Astrocyte of the spinal cord (primary cell): ENCODE measurements around the gene MARCKSL1.
A peak's percentile ranks its signal among the peaks of the same experiment; 100 is the strongest.

Source experiments
- DNase-seq: peaks from one replicate; pipeline ENCODE4 v3.0.0; 2011; ENCODE audit warnings: low read depth, low spot score
- H3K4me3 ChIP-seq: 2 replicates; pipeline ENCODE4 v1.5.1; 2011; ENCODE audit warnings: low read depth, mild to moderate bottlenecking, low read length, moderate library complexity
- in situ Hi-C: cut with HindIII; loops from 2 replicates; pipeline ENCODE4 v1.10.0; 2017; ENCODE audit warnings: low sequenced_read_pairs
- TF ChIP-seq, protein P1 (sequence below): IDR thresholded peaks from 2 replicates; pipeline ENCODE4 v1.5.1; 2012; ENCODE audit warnings: low read depth, mild to moderate bottlenecking, low read length, inconsistent platforms

Gene MARCKSL1

DNA sequence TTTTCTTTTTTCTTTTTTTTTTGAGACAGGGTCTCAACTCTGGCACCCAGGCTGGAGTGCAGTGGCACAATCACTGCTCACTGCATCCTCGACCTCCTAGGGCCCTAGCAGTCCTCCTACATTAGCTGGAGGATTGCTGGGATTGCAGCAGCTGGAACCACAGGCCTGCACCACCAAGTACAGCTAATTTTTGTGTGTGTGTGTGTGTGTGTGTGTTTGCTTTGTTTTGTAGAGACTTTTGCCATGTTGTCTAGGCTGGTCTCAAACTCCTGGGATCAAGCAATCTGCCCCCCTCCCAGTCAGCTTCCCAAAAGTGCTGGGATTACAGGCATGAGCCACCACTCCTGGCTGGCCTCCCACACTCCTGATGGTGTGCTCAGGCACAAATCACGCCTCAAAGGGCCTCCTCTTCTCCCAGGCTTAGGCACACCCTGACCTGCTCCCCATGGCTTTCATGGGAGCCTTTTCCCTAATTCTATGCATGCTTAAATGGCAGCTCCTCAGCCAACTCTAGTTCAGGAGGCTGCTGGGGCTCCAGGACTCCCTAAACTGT is 16.9 kb upstream of the MARCKSL1 start:
- H3K4me3 ChIP-seq = no peak overlapping the region

GRCh38 chr1:32352239-32352745 is 16.3 kb upstream of the MARCKSL1 start:
- H3K4me3 ChIP-seq = peak overlapping the region; percentile 55
- DNase-seq = no peak
- TF ChIP-seq, protein P1, sequence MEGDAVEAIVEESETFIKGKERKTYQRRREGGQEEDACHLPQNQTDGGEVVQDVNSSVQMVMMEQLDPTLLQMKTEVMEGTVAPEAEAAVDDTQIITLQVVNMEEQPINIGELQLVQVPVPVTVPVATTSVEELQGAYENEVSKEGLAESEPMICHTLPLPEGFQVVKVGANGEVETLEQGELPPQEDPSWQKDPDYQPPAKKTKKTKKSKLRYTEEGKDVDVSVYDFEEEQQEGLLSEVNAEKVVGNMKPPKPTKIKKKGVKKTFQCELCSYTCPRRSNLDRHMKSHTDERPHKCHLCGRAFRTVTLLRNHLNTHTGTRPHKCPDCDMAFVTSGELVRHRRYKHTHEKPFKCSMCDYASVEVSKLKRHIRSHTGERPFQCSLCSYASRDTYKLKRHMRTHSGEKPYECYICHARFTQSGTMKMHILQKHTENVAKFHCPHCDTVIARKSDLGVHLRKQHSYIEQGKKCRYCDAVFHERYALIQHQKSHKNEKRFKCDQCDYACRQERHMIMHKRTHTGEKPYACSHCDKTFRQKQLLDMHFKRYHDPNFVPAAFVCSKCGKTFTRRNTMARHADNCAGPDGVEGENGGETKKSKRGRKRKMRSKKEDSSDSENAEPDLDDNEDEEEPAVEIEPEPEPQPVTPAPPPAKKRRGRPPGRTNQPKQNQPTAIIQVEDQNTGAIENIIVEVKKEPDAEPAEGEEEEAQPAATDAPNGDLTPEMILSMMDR = no peak
- in situ Hi-C loops = no loop called here

More for the DNA sequence above, 16.9 kb upstream of the MARCKSL1 start:
- in situ Hi-C loops = no loop called here
- no peak for DNase-seq
- TF ChIP-seq, protein P1 = no peak

GRCh38 chr1:32351399-32352238 is 15.6 kb upstream of the MARCKSL1 start:
- TF ChIP-seq, protein P1 = no peak
- DNase-seq = peak; percentile 93
- H3K4me3 ChIP-seq = peak overlapping the region; percentile 55
- in situ Hi-C loops = no loop called here

- TF ChIP-seq, protein P1 = peak; percentile 58
- H3K4me3 ChIP-seq = peak overlapping the region; percentile 55
- DNase-seq = no peak
- in situ Hi-C loops = no loop called here
Measured at GRCh38 chr1:32350785-32351398, 14.9 kb upstream of the MARCKSL1 start.

DNA sequence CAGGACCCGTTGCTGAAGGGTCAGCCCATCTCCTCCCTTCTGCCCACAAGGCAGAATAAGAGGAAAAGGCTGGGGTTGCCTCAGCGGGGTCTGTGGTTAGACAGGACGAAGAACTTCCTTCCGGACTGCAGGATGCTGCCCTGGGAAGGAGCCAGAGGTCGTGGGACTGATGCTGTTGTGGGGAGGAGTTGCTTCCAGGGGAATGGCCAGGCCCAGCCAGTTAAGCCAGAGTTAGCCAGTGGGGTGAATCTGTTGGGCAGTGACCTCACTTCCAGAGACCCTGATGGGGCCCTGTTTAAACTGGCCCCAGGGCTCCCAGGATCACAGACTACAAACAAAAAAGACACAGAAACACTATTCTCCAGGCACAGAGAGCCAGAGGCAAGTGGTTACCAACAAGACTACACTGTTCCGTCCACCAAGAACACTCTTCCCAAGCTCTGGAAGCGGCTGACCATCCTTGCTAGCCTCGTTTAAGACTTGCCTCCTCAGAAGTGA is 13.2 kb upstream of the MARCKSL1 start:
- TF ChIP-seq, protein P1 = no peak
- in situ Hi-C loops = no loop called here
- H3K4me3 ChIP-seq = no peak overlapping the region
- peak; percentile 89 for DNase-seq

- TF ChIP-seq, protein P1 = no peak
- H3K4me3 ChIP-seq = no peak overlapping the region
- in situ Hi-C loops = no loop called here
- DNase-seq = no peak
Measured at GRCh38 chr1:32346532-32347157, 10.6 kb upstream of the MARCKSL1 start.
